HL-60 (cell line): Measurements from ENCODE around the gene CHSY3.

Experiments
- DNase-seq, 2 experiments: peaks; one replicate each; pipeline ENCODE4 v3.0.0-alpha.2; 2010 to 2020; ENCODE audit warnings: low read depth in 1 of 2, low spot score in 1 of 2
- H3K27ac ChIP-seq: fragments of 250-450 bp; sonication (Bioruptor Pico); replicated peaks from 2 replicates; pipeline ENCODE4 v1.5.1; 2020; ENCODE audit warnings: mild to moderate bottlenecking, moderate library complexity
- H3K27me3 ChIP-seq: fragments of 250-450 bp; sonication (Bioruptor Pico); 2 replicates; pipeline ENCODE4 v1.5.1; 2021; ENCODE audit warnings: mild to moderate bottlenecking, moderate library complexity; ENCODE audit not compliant: insufficient read depth, poor library complexity, severe bottlenecking
- H3K4me3 ChIP-seq: replicated peaks from 2 replicates; pipeline ENCODE4 v1.5.1; 2011; ENCODE audit warnings: mild to moderate bottlenecking, control low read depth, low read length; ENCODE audit not compliant: insufficient read depth
- CTCF ChIP-seq: IDR thresholded peaks from one replicate; pipeline ENCODE4 v1.5.1; 2011; ENCODE audit warnings: low read length, control low read depth, inconsistent platforms; ENCODE audit not compliant: insufficient read depth
- GABPA ChIP-seq: IDR thresholded peaks from 2 replicates; pipeline ENCODE4 v1.6.1; 2012; ENCODE audit warnings: low read depth
- POLR2AphosphoS5 ChIP-seq: IDR thresholded peaks from 2 replicates; pipeline ENCODE4 v1.6.1; 2012; ENCODE audit warnings: low read depth
- REST ChIP-seq: IDR thresholded peaks from 2 replicates; pipeline ENCODE4 v1.6.1; 2012; ENCODE audit warnings: low read depth; ENCODE audit not compliant: insufficient replicate concordance
- SPI1 ChIP-seq: IDR thresholded peaks from 2 replicates; pipeline ENCODE4 v1.6.1; 2012; ENCODE audit warnings: low read depth, mild to moderate bottlenecking, borderline replicate concordance

Gene CHSY3

GRCh38 chr5:129915415-129915814, 11.2 kb downstream of the CHSY3 start:
- no peak for TF ChIP-seq CTCF
- no peak for TF ChIP-seq GABPA
- TF ChIP-seq POLR2AphosphoS5, result no peak
- no peak for TF ChIP-seq SPI1
- TF ChIP-seq REST, result no peak
- Histone ChIP-seq H3K27ac (no peak overlapping the region), H3K27me3 (no peaks in the 10 kb centered on the region), H3K4me3 (no peak overlapping the region)
- DNase-seq, result no peak

GRCh38 chr5:129917224-129917623, 13.0 kb downstream of the CHSY3 start:
- DNase-seq, result no peak
- Histone ChIP-seq H3K4me3 (no peak overlapping the region), H3K27ac (no peak overlapping the region), H3K27me3 (no peaks in the 10 kb centered on the region)
- no peak for TF ChIP-seq REST
- TF ChIP-seq GABPA, result no peak
- TF ChIP-seq CTCF, result no peak
- TF ChIP-seq SPI1, result no peak
- no peak for TF ChIP-seq POLR2AphosphoS5

- TF ChIP-seq CTCF (no peak), GABPA (no peak), REST (no peak), POLR2AphosphoS5 (no peak), SPI1 (no peak)
- Histone ChIP-seq H3K27me3 (no peaks in the 10 kb centered on the region), H3K27ac (no peak overlapping the region), H3K4me3 (no peak overlapping the region)
- DNase-seq, result no peak
Observed at GRCh38 chr5:129921204-129921603, 16.9 kb downstream of the CHSY3 start.
